8988T (cell line): ENCODE measurements around the gene ESM1.
"Not testable (repeated sequence)": the region's sequence is repeated elsewhere in the genome, so short reads cannot be mapped to it uniquely, and the experiment has no call there.

Source experiments
- DNase-seq: peaks from one replicate; pipeline ENCODE4 v3.0.0; 2011

Gene ESM1, protein sequence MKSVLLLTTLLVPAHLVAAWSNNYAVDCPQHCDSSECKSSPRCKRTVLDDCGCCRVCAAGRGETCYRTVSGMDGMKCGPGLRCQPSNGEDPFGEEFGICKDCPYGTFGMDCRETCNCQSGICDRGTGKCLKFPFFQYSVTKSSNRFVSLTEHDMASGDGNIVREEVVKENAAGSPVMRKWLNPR

GRCh38 chr5:54985301-54986268 lies at the start of gene ESM1:
Gene ESM1 (minus strand): TSS chr5:54985593. CDS start chr5:54985517, 76 bp downstream.
- DNase-seq: no peak

DNA sequence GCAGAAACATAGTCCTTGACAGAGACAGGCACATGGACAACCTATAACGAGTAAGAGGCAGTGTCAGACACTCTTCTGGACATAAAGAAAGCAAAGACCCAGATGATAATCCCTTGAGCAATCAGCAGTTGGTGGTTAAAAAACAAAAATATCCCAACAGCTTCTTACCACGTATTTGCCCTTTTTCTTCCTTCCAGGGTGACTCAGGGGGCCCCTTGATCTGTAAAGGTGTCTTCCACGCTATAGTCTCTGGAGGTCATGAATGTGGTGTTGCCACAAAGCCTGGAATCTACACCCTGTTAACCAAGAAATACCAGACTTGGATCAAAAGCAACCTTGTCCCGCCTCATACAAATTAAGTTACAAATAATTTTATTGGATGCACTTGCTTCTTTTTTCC lies 48.2 kb upstream of the ESM1 start:
- no peak for DNase-seq

GRCh38 chr5:55031492-55031891 lies 46.1 kb upstream of the ESM1 start:
- no peak for DNase-seq

DNA sequence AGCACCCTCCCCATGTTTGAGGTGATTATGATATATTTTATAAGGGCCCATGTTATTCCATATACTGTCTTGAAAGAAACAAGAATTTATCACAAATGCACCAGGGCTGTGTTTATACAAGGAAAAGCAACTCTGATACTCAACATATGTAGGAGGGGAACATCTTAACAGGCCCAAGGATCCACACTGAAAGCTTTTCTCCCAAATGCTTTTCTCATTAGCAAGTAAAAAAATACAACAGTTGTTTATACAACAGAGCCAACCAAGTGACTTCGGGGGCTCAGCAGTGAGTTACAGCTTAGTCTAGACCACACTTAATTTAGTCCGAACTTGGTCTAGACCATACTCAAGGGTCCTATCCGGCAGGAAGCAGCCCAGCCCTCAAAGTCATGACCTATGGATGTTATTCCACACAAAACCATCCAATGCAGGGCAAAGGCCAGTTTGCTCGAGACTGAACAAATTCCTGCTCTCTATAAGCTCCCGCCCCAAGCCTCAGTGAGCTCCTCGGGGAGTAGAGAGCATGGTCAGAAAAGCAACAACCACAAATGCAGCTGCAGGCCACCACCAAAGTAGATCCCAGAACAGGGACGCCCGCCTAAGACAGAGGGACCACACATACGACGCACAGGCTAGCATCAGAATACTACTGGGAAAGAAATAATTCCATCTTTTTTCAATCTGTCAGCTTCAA lies 45.4 kb upstream of the ESM1 start:
- no peak for DNase-seq

DNA sequence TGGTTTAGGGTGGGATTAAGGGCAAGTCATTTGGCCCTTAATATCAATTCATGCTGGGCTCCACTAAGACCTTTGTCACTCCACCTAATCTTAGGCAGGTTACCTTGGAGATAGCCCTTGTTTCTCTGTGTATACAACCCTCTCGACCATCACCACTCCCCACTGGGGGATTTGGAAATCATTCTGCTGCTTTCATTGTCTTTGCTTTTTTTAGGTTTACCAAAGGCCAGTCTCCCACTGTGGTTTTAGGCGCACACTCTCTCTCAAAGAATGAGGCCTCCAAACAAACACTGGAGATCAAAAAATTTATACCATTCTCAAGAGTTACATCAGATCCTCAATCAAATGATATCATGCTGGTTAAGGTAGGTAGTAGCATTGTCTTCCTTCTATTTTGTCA lies 44.8 kb upstream of the ESM1 start:
- no peak for DNase-seq

GRCh38 chr5:55027595-55027994 lies 42.2 kb upstream of the ESM1 start:
- no peak for DNase-seq

DNA sequence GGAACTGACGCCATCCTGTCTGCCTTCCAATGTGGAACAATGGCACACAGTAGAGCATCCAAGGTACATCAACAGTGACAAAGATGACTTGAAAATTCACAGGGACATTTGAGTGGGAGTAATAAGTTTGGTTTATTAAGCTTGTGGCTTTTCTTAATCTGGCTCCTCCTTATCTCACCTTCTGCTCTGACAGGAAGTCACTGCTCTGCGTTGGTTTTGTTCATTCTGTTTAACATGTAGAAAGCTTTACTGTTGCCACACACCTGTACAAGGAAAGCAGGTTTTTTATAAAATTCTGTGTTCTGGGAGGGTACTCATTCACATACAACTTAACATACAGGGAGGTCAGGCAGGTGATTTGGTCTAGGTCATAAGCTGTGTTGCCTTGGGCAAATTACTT lies 37.1 kb upstream of the ESM1 start:
- no peak for DNase-seq

- no peak for DNase-seq
Observed at GRCh38 chr5:55021821-55022220, 36.4 kb upstream of the ESM1 start.

DNA sequence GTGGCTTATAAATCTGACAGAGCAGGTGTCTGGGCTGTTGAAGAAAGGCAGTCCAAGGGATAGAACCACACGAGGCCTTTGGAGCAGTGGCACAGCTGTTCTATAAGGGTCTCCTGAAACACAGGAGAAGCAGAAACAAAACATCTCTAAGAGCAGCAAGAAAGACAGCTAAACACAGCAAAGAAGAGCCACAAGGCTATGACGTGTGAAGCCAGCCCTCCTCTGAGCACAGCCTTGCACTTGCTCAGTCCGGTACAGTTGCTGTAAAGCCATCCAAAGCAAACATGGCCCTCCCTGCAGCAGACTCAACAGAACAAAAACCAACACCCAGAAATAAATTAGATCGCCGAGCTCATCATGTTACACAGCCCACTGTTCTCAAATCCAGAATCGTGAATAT lies 36.0 kb upstream of the ESM1 start:
- no peak for DNase-seq

DNA sequence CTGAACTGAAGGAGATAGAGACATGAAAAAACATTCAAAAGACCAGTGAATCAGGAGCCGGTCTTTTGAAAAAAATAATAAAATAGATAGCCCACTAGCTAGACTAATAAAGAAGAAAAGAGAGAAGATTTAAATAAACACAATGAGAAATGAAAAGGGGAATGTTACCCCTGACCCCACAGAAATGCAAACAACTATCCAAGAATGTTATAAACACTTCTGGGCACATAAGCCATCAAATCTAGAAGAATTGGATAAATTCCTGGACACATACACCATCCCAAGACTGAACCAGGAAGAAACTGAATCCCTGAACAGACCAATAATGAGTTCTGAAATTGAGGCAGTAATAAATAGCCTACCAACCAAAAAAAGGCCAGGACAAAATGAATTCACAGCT lies 24.8 kb upstream of the ESM1 start:
- not testable (repeated sequence) for DNase-seq

DNA sequence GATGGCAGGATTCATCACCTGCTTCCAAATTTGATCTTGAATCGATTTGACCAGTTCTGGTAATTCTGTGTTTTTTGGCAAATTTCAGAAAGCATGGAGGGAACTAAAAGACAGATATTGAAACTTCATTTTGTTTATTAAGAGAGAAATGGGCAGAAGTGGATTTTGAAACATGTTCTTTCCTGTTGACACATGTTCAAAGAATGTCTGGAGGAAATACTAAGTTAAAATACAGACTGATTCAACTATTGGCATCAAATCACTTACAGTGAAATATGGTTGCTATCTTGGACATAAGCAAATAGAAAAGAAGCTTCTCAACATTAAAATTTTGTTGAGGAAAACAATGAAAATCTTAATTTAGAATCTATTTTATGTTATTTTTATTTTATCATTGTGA lies 19.3 kb upstream of the ESM1 start:
- DNase-seq: no peak

DNA sequence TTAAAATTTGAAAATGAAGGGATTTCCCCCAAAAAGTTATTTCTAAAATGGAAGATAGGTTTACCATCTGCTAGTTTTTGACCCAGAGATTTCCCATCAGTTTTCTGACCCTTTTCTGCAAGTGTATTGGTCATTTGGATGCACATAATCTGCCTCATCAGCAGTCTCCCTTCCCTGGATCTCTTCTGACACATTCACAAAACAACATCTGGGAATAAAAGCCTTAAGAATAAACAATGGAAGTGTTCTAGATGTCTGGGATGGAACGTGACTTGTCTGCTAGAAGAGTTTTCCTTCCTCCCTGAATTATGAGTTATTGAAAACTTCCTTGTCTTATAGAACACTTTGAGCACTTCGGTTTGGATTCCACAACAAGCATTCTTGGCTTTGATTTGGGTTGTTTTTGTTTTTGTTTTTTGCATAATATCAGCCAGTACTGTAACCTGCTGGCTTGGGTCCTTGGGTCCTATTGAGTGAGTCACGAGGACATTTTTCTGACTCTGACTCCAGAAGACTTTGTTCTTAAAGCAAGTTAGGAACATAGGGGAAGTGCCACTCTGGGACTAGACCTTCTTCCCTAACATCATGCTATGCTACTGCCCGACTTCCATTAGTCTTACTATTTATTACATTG lies 18.2 kb upstream of the ESM1 start:
- no peak for DNase-seq

DNA sequence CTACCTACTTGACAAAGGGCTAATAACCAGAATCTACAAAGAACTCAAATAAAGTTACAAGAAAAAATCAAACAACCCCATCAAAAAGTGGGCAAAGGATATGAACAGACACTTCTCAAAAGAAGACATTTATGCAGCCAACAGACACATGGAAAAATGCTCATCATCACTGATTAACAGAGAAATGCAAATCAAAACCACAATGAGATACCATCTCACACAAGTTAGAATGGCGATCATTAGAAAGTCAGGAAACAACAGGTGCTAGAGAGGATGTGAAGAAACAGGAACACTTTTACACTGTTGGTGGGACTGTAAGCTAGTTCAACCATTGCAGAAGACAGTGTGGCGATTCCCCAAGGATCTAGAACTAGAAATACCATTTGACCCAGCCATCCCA lies 16.8 kb upstream of the ESM1 start:
- not testable (repeated sequence) for DNase-seq

DNA sequence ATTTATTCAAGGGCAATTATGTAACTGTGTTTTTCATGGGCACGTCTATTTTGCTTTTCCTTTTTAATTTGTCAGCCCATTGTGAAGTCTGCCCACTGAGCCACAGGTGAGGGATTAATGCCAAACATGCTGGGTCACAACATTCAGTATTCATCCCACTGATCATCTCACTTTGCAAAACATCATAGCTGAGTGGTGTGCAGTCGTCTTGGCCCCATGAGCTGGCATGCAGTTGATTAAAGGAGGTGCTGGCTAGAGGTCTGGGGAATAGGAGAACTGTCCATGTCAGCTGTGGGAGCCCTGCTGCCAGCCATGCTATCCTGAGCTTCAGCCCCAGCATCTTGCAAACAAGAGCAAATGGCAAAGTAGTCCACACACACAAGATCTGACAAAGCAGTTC lies 11.7 kb upstream of the ESM1 start:
- DNase-seq: no peak

DNA sequence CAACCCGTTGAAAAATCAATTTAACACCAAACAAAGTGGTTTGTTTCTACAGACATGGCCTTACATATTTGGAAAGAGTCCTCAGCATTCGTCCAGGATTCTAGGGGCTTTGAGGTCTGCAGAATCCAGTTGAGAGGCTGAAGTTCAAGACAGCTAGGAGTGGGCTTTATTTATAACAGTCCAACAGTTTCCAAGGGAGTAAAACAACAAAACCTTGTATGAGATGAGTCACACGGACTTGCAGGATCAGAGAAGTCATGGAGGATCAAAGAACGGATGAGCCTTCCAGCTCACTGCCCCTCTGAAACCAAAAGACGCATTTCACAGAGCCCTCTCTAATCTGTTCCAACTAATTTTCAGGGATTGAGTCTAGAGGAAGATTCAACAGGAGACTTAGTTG lies 11.1 kb upstream of the ESM1 start:
- no peak for DNase-seq

- DNase-seq: no peak
Observed at GRCh38 chr5:54995168-54995567, 9.8 kb upstream of the ESM1 start.

DNA sequence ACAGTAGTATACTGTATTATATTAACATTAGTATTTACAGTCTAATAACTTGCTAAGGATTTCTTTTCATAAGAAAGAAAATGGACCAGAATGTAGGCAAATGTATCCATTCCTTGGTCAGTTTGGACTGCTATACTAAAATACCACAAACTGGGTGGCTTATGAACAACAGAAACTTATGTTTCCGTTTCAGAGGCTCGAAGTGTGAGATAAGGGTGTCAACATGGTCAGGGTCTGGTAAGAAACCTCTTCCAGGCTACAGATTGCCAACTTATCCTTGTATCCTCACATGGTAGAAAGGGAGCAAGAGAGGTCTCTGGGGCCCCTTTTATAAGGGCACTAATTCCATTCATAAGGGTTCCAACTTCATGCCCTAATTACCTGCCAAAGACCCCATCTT lies 9.2 kb upstream of the ESM1 start:
- no peak for DNase-seq

DNA sequence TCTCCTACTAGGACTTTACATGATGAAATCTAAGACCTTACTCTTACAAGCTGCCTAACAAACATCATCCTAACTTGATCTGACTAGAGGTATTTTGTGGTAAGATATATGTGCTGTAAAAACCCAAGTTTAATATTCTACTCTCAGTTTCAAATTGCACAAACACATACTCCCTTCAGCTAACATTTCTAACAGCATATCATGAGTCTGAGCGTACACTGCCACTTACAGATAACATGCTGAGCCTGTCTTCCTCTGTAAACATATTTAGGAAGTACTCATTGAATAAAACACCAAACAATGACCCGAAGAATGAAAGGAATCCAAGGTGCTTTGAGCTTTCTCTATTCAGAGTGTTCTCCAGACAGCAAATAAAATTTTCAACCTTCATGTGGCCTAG lies 7.9 kb upstream of the ESM1 start:
- no peak for DNase-seq

GRCh38 chr5:54991416-54991815 lies 6.0 kb upstream of the ESM1 start:
- no peak for DNase-seq

DNA sequence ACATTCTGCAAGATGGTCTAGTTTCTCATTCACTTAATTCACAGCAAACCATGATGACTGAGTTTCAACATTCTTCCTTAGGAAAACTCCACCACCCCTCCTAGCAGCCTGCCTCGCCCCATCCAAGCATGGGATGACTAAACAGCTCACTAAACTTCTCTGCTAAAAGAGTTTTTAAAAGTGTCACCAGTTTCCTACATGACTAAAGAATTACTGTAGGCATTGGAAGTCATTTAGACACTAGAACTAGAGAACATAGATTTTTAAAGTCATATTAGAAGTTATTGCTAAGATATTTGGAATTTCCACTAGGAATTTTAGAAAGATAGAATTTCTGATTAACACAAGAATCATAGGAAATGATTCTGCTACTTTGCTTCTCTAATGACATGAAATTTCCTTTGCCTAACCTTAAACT lies 5.5 kb upstream of the ESM1 start:
- DNase-seq: no peak

GRCh38 chr5:54988817-54989216 lies 3.4 kb upstream of the ESM1 start:
- DNase-seq: no peak

DNA sequence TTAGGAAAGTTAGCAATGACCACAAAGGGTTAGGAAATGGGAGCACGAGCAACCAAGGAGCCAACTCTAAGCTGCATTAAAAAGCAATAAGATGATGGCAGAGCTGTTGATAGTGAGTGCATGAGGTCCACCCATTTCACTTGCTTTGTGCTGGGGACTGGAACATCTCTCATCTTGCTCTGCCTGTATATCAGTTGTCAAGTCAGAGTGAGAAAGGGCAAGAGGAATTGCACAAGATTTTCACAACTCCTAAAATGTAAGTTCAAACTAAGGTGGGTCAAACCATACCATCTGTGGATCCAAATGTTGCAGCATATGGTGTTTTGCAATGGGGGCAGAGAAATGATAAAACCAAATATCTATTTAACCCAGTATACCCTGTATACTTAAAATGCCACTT lies 2.8 kb upstream of the ESM1 start:
- DNase-seq: no peak

- no peak for DNase-seq
Observed at GRCh38 chr5:54986269-54986654, 869 bp upstream of the ESM1 start.
